Measurements from ENCODE around the gene FMC1.

DNA sequence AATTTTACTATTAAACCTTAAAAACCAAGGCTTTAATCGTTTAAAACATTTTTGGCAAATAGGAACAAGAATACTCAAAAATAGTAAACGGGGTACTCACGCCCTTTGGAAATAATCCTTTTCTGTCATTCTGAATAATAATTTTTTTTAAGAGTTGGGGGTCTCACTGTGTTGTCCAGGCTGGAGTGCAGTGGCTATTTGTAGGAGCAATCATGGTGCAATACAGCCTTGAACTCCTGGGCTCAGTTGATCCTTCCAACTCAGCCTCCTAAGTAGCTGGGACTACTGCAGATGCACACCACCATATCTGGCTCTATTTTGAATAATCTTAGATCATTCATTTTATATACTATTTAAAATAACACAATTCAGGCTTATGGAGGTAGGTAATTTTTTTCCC, 43.5 kb downstream of the FMC1 start:
- TF ChIP-seq, protein P1, sequence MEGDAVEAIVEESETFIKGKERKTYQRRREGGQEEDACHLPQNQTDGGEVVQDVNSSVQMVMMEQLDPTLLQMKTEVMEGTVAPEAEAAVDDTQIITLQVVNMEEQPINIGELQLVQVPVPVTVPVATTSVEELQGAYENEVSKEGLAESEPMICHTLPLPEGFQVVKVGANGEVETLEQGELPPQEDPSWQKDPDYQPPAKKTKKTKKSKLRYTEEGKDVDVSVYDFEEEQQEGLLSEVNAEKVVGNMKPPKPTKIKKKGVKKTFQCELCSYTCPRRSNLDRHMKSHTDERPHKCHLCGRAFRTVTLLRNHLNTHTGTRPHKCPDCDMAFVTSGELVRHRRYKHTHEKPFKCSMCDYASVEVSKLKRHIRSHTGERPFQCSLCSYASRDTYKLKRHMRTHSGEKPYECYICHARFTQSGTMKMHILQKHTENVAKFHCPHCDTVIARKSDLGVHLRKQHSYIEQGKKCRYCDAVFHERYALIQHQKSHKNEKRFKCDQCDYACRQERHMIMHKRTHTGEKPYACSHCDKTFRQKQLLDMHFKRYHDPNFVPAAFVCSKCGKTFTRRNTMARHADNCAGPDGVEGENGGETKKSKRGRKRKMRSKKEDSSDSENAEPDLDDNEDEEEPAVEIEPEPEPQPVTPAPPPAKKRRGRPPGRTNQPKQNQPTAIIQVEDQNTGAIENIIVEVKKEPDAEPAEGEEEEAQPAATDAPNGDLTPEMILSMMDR (conservative IDR thresholded peaks at IDR 0.05): no peak
- no peak for TF ChIP-seq ZFX (IDR thresholded peaks at IDR 0.05)

Measured in C4-2B (cell line).